H1 (cell line): Measurements from ENCODE around the gene ATP6V1B1. TPM values are rescaled to one million over a fixed set of nuclear protein-coding genes. Genes with fewer than 3 reads are reported as not detected.

Source experiments
- CEBPB ChIP-seq: IDR thresholded peaks from 2 replicates; pipeline ENCODE4 v1.6.1; 2012; ENCODE audit warnings: low read depth, low read length
- polyA plus RNA-seq, 7 experiments: library from polyadenylated mRNA; depleted of rRNA in 3 of 7; stranded (reverse) in 5 of 7; unstranded in 2 of 7; fragments of >200 nt in 5 of 7; fragments of 200-250 nt in 2 of 7; gene quantifications; 1 replicate in 5 of 7; 2 replicates in 1 of 7; 4 replicates in 1 of 7; pipeline versions ENCODE4 v1.2.1 to v1.2.3, GENCODE V29; 2011 to 2013; ENCODE audit warnings: missing spikeins in 2 of 7, mixed read lengths in 2 of 7
- total RNA-seq: library from RNA; stranded (reverse); fragmentation: NEBNext Ultra II Directional; extraction: Animal tissue kit (Norgen Biotek cat#: 25700); gene quantifications from 2 replicates; pipeline ENCODE4 v1.2.1, GENCODE V29; 2021

Gene ATP6V1B1
- total and polyA plus RNA-seq, 2 of the 8 experiments (the other 6 are each of a cell fraction or from before 2014, with no cell fraction given) = not detected

GRCh38 chr2:70959271-70959761 is 23.6 kb downstream of the ATP6V1B1 start (continued):
- no peak for TF ChIP-seq CEBPB
- TF ChIP-seq, all 59 proteins: peak for 0
